ENCODE results near the gene POLR2M.

POLR2M gene

DNA sequence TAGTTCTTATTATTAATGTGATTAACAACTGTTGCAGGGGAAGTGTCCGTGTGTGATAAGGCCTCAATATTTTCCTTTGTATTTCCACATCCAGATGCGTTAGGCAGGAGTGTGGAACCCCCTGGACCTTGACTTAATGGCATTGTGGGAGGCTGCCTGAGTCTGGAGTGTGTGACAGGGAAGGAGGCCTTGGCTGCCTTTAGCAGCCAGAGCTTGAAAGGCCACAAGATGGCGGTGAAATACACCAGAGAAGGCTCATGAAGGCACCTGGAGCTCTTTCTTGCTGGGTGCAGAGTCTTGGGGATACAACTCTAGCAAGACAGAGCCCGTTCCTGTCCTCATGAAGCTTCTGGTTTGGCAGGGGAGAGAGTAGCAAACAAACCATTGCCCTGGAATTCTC, 36.9 kb downstream of the POLR2M start:
- peak; percentile 2 for DNase-seq

DNA sequence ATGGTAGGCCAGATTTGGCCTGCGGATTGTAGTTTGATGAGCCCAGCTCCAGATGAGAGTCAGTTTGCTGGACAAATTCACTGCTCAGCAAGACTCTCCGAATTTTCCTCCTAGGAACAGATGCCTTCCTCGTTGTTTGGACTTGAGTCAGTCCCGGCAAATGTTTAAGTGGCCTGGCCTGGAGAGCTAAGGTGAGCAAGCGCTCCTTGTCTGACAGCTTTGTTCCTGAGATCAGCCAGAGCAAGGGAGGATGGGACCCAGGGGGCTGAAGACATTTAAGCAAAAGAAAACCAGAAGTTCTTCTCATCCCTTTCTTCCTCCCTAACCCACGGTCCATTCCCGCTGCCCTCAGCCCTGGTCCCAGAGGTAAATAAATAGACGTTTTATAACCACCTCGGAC, 40.3 kb downstream of the POLR2M start:
- no peak for DNase-seq

- peak; percentile 26 for DNase-seq
These were observed 40.8 kb downstream of the POLR2M start for GRCh38 chr15:57747206-57747896.

DNA sequence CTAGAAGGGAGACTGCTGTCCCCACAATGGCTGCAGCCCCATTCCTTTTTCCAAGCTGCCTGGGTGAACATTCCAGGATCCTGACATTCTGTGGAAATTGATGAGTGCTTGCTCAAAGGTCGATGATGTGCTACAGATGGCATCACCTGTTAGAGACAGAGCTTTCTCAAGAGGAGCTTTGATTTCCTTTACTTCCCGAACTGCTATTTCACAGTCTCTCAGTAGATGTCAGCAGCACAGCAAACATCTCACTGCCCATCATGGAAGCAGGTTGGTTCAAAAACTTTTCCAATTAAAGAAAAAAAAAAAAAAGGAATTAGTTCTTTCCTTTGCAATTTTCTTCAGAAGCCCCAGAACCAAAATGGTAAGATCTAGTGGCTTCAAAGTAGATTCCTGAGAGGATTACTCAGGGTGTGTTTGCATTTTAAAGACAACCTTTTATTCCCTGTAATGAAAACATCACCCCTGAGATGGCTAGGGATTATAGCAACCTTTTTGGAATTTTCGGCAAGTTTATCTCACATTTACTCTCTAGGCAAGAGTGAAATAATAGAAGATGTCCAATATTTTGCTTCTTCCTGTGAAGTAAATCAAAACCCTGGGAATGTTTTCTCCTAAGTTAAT, 44.8 kb downstream of the POLR2M start:
- DNase-seq: peak; percentile 16

GRCh38 chr15:57752436-57752835, 45.9 kb downstream of the POLR2M start:
- no peak for DNase-seq

DNA sequence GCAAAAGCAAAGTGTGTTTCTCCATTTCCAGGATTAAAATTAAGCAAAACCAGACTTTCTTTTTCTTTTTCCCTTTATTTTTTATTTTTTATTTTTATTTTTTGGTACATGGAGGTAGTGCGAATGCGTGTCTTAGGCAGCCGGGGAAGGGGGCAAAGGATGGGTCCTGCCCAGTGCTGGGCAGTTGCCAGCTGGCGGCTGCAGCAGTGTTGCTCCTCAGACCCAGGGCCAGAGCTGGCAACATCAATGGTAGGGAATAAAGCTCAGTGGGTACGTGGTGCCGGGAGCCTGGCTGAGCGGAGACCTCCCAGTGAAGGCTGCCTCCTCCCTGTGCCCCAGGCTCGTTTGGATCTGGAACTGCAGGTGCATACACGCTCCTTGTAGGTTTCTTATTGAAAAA, 46.3 kb downstream of the POLR2M start:
- no peak for DNase-seq

DNA sequence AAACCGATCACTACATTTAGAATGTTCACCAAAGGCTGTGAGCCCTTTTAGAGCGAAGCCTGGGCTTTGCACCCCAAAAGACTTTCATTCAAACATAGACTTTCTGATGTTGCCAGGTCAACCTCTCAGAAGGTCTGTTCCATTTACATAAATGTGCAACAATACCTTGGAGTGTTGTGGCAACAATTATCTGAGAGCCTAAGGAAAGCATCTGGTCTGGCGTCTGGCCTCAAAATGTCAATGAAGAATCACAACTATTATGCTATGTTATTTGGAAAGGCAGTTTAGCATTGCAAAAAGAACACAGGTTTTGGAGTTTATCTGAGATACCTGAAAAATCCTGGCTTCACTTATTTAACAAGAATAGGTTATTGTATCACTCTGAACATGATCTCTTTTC, 50.0 kb downstream of the POLR2M start:
- no peak for DNase-seq

DNA sequence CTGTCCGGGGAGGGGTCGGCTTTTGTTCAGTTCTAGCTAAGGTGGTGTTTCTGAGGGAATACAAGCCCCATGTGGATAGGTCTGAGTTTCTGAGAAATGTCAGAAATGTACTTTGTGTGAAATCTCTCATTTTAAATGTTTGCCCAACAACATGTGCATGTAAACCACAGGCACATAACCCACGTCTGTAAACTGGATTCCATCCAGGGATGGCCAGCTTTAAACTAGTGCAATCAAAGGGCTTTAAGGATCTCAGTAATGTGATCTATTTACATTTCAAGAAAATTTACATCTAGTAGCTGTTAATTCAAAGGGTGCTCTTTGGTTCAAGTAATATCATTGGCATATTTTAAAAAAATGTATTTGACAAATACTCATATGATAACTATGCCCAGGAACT, 52.0 kb downstream of the POLR2M start:
- peak; percentile 3 for DNase-seq

- no peak for DNase-seq
These were observed 55.0 kb downstream of the POLR2M start for GRCh38 chr15:57761562-57761961.

- DNase-seq: no peak
These were observed 55.8 kb downstream of the POLR2M start for GRCh38 chr15:57762302-57762701.

DNA sequence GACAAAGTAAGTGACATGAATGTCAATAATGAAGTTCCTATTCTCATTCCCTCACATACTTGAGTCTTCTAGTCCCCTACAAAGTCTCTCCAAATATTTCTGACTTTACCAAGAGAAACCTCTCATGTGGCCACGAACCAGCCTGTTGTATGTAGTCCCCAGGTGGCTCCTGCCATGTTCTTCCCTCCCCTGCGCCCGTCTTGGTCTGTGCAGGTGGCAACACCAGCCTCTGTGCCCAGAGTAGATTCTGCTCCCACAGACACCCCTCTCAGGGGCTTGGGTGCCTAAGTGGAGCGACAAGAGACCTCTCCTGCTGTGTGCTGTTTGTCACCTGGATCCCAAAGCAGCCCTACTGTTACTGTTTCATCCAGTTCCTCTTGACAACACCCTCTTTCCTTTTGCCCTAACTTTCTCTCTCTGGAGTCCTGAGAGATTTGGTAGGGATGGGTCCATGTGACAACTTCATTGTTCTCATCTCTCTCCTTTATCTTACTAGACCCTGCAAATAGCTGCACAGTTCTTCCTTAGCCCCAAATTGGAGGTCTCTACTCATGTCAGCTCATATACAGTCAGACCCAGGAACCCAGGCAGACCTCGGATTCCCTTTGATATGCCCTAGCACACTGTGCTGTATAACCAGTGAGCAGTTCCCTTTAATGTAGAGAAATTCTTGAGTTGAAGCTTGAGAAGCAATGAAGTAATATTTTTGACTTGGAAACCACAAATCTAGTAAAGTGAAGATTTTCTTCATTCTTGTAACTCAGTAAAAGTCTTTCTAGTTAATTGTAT, 56.9 kb downstream of the POLR2M start:
- DNase-seq: no peak
